ENCODE results near the gene GPR146.

The GPR146 gene

GRCh38 chr7:1012004-1012715 lies 32.2 kb upstream of the GPR146 start:
- DNase-seq = no peak

DNA sequence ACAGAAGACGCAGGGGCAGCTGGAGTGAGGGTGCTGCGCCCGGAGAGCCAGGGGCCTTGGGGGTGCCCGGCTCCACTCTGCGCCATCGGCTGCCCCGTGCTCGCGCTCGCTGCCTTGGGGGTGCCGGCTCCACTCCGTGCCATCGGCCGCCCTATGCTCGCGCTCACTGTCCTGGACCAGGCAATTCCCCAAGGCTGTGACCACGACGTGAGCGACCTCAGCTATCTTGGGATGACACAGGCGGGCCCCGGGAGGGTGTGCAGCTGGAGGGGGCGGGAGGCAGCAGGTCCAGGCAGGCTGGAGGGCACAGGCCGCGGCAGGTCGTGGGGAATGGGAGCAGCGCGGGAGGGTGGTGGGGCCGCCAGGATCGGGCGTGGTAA lies 31.6 kb upstream of the GPR146 start:
- no peak for DNase-seq

DNA sequence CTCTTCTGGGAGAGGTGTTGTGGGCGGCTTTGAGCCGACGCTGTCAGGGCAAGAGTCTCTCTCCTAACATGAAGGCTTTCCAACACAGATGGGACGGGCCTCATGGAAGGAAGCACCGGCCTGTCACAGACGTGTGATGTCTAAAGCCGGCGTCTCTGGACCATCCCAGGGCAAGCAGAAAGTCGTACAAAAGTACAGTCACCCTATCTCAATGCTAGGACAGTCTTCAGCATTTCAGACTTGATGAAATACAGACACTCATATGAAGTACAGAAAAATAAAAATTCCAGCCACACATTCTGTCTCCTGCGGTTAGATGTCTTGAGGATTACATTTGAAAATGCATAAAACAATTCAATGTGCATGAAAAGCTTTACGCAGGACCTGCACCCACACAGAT lies 30.8 kb upstream of the GPR146 start:
- no peak for DNase-seq

DNA sequence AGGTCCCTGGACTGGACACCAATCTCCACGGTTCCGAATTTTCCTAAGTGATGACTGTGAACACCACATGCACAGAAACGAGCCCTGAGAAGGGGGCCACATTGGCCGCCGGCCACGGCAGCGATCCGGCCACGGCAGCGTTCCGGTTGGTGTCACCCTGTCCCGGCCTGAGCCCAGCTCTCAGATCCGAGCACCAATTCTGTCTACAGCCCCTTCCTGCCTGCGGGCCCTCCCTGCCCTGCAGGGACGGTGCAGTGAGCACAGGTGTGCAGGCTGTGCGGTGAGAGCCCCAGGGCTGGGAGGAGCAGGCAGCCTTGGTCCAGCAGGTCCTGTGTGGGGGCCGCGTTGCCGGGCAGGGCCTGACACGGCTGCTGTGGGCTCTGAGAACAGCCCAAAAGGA lies 29.7 kb upstream of the GPR146 start:
- no peak for DNase-seq

- DNase-seq = no peak
Measured at GRCh38 chr7:1015196-1016121, 28.9 kb upstream of the GPR146 start.

GRCh38 chr7:1016577-1017531 lies 27.5 kb upstream of the GPR146 start:
- no peak for DNase-seq

- DNase-seq = no peak
Measured at GRCh38 chr7:1017586-1018333, 26.6 kb upstream of the GPR146 start.

DNA sequence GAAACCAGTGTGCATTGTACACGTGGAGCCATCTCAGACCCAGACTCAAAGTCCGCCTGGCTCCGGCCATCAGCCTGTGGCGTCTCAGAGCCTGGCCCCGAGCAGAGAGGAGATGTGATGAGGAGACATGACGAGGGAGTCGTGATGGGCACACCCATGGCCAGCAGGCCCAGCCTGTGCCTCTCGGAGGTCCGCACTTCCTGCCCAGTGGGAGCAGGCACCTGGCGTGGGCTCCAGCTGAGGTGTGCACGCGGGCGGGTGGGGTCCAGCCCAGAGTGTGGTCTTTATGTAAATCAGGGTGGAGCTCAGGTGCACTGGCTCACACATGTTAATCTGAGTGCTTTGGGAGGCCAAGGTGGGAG lies 26.0 kb upstream of the GPR146 start:
- DNase-seq = no peak

GRCh38 chr7:1019255-1019785 lies 25.0 kb upstream of the GPR146 start:
- no peak for DNase-seq

GRCh38 chr7:1019789-1020610 lies 24.3 kb upstream of the GPR146 start:
- DNase-seq = no peak

GRCh38 chr7:1020849-1021251 lies 23.5 kb upstream of the GPR146 start:
- DNase-seq = no peak

DNA sequence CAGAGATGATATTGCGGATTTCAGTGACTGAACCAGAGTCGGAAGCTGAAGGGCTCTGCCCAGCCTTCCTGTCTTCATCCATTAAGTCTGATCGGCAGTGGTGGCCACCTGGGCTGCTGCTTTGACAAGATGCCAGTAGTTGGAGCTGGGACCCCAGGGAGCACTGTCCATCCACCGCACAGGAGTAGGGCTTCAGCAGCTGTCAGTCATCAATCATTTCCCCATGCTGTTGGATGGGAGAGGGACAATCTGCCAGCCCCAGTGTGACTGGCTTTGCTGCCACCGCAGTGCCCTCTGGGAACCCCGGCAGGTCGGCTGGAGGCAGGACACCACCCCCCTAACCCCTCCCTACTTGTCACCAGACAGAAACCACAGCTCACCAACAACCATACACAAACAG lies 23.0 kb upstream of the GPR146 start:
- no peak for DNase-seq

GRCh38 chr7:1021931-1022330 lies 22.4 kb upstream of the GPR146 start:
- no peak for DNase-seq

GRCh38 chr7:1022356-1022755 lies 22.0 kb upstream of the GPR146 start:
- no peak for DNase-seq

GRCh38 chr7:1022801-1023465 lies 21.4 kb upstream of the GPR146 start:
- DNase-seq = no peak

DNA sequence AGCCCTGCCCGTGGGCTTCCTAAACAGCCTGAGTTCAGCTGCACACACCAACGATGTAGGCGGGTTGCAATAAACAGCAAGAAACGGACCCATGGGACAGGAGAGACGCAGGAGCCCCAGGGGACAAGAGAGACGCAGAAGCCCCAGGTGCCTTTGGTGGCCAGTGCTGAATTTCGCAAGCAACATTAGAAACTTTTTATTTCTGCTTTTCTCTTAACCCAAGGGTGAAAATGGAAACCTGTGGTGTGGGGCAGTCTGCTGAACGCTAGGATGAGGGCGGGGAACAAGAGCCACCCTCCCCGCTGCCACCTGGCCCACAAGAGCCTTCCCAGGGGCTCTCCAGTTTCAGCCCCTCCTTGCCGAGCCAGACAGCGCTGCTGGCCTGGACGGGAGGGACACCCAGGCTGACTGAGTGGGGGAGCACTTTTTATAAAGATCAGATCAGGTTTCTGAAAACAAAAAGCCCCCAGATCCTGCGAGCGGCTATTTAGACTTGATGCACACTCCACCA lies 20.0 kb upstream of the GPR146 start:
- no peak for DNase-seq

DNA sequence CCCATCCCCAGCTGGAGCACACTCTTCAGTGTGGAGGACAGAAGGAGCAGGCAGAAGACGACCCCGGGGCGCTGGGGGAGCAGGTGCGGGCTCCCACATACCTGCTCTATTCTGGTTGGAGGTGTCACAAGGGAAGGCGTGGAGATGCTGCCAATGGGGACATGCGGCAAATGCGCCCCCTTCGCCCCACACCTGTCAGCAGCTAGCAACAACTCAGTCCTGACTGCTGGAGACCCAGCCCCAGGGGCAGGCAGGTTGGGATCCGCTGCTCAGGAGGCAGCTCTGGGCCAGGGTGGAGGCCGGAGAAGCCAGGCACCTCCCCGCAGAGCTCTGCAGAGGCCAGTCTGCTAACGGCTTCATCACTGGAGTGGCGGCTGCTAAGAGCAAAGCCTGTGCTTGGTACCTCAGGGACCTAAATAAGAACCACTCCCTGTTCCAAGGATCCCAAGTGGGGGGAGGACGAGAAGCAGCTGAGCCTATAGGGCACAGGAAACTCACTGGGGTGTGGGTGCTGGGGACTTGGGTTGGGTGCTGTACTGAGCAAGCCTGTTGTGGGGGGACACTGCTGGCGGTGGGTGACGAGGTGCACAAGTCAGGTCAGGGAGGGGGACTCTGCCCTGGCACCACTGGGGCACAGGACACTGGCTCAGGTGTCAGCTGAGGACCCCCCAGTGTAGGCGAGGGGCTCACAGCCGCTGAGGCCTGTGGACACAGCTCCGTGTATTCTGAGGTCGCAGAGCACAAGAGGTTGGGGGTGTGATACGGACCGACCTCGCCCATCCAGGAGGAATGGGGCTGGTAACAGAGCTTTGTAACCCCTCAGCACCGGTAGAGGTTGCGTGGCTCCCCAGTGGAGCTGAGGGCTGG lies 19.2 kb upstream of the GPR146 start:
- DNase-seq = no peak

DNA sequence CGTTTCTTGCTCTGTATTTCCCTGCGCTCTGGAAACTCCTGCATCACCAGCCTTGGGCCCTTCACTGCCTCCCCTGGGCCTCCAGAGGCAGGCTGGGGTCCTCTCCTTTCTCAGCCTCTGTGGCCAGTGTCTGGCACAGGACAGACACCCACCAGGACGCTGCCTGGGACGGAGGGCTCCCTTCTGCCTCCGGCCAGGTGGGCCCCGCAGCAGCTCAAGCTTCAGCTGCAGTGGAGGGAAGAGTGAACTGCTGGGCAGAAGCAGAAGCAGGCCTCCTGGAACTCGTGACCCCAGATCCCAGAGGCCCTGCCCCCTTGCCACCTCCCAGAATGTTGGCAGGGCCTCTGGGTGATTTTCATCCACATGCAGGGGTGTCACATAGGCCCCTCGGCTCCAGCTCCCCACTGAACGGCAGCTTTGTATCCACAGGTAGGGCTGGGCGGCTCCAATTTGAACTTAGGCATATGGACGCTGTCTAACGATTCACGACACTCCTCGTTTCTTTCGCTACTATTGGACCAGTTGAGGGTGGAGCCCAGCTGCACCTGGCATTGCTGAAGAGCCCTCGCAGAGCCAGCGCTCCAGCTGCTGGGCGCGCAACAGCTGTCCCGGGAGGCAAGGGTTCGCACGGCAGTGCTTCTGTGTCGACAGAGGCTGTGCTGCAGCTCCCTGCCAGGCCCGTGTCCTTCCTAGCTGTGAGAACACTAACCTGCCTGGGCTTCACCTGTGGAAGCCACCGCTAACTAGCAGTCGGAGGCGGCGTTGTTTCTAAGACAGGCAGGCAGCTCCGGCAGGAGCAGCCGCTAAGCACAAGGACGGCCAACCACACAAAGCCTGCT lies 18.4 kb upstream of the GPR146 start:
- DNase-seq = no peak

Measured in activated CD4-positive, alpha-beta T cell treated with anti-CD3 and anti-CD28 coated beads, Interleukin-10, Interleukin-2, amounts not matched to agents 100 ng/mL and 50 ng/mL, durations not matched to agents 16 hours and 8 hours (primary cell).